Testis (tissue), 3 donors: ENCODE results near the gene NOS1AP. TPM values are rescaled to one million over a fixed set of nuclear protein-coding genes. Genes with fewer than 3 reads are reported as not detected.

Experiments
- DNase-seq: peaks from one replicate; pipeline ENCODE4 v3.0.0-alpha.2; 2019
- H3K27ac ChIP-seq, 2 donors: fragments of 200-600 bp; sonication (generic); one replicate each; pipeline ENCODE4 v1.5.1; 2019
- H3K27me3 ChIP-seq: fragments of 200-600 bp; sonication (generic); one replicate; pipeline ENCODE4 v1.5.1; 2019
- H3K36me3 ChIP-seq: fragments of 200-600 bp; sonication (generic); one replicate; pipeline ENCODE4 v1.5.1; 2017; ENCODE audit warnings: low read depth; ENCODE audit errors: missing control alignments
- H3K4me1 ChIP-seq: fragments of 200-600 bp; sonication (generic); one replicate; pipeline ENCODE4 v1.5.1; 2019
- H3K4me3 ChIP-seq, 2 donors: fragments of 200-600 bp; sonication (generic); one replicate each; pipeline ENCODE4 v1.5.1; 2017 to 2019
- H3K9me3 ChIP-seq: fragments of 200-600 bp; sonication (generic); one replicate; pipeline ENCODE4 v1.5.1; 2017
- POLR2A ChIP-seq: fragments of 450-650 bp; IDR thresholded peaks from one replicate; pipeline ENCODE4 v1.6.1; 2017; ENCODE audit warnings: antibody characterized with exemption, mild to moderate bottlenecking, moderate library complexity
- WGBS, 2 donors: methylation state at CpG; one replicate each; pipeline ENCODE4 v1.1.5; 2018; 5-methylcytosine and 5-hydroxymethylcytosine counted together
- intact Hi-C: fragments of 100-400 bp; cut with DNase I; formaldehyde crosslinking; loops from one replicate; pipeline ENCODE4 v1.15.1; 2023; ENCODE audit warnings: low total_unique reads
- polyA plus RNA-seq: library from polyadenylated mRNA; stranded (reverse); fragments of 350-450 nt; fragmentation: Illumina TruSeq; extraction: RNeasy Lipid Tissue Mini Kit (QIAGEN cat#74804); gene quantifications from one replicate; pipeline ENCODE4 v1.2.3, GENCODE V29; 2014; ENCODE audit warnings: low read depth, low replicate concordance; ENCODE audit not compliant: insufficient read depth
- total RNA-seq, 2 donors: library from RNA; depleted of rRNA; stranded (reverse); fragments of >200 nt; gene quantifications; one replicate each; pipeline ENCODE4 v1.2.3, GENCODE V29; 2016
- TF ChIP-seq, protein P1 (sequence below), 3 experiments: fragments of 450-650 bp in 2 of 3; fragments of 200-600 bp in 1 of 3; sonication (generic) in 1 of 3; IDR thresholded peaks; one replicate each; pipeline ENCODE4 v1.5.1; 2016 to 2019; ENCODE audit warnings: antibody characterized with exemption in 3 of 3, mild to moderate bottlenecking in 2 of 3, moderate library complexity in 1 of 3

Gene NOS1AP
- total and polyA plus RNA-seq, 3 donors from 2014 or later = 2.1 to 5.1 (median 4.1) TPM

DNA sequence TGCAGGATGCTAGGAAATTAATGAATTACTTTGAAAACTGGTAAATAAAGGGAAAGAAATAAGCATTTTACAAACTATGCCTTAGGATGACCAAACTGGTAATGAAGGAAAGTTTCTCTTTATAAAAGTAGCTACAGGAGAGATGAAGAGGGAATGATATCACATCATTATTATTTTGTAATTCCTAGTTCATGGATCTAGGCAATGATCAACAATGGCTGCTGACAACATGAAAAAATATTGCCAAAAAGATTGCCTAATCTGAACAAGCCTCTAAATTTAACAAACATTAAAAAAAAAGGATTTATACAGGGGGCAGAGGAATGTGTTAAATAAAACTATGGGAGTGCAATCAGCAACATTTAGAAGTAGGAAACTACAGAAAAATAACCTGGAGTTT lies 38.9 kb downstream of the NOS1AP start:
- intact Hi-C loops = no loop called here
- Histone ChIP-seq H3K4me1 (no peaks in the 10 kb centered on the region), H3K4me3 (no peak overlapping the region), H3K27ac (no peak overlapping the region), H3K27me3 (no peaks in the 10 kb centered on the region), H3K36me3 (no peaks in the 10 kb centered on the region), H3K9me3 (no peaks in the 10 kb centered on the region)
- DNase-seq = no peak
- TF ChIP-seq, protein P1, sequence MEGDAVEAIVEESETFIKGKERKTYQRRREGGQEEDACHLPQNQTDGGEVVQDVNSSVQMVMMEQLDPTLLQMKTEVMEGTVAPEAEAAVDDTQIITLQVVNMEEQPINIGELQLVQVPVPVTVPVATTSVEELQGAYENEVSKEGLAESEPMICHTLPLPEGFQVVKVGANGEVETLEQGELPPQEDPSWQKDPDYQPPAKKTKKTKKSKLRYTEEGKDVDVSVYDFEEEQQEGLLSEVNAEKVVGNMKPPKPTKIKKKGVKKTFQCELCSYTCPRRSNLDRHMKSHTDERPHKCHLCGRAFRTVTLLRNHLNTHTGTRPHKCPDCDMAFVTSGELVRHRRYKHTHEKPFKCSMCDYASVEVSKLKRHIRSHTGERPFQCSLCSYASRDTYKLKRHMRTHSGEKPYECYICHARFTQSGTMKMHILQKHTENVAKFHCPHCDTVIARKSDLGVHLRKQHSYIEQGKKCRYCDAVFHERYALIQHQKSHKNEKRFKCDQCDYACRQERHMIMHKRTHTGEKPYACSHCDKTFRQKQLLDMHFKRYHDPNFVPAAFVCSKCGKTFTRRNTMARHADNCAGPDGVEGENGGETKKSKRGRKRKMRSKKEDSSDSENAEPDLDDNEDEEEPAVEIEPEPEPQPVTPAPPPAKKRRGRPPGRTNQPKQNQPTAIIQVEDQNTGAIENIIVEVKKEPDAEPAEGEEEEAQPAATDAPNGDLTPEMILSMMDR (IDR thresholded peaks at IDR 0.05) = no peak
- TF ChIP-seq POLR2A = no peak

DNA sequence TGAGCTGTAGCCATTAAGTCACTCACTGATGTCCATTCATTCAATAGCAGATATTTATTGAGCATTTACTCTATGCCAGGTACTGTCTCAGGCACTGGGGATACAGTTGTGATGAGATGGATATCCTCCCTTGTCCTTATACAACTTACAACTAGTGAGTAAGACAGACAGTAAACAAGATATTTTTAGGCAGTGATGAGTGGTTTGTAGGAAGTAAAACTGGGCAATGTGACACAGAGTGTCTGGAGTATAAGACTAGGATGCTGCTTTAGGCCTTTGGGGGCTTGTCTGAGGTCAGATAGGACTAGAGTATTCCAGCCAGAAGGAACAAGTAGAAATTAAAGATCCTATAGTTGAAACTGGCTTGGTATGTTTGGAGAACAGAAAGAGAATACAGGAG lies 41.4 kb downstream of the NOS1AP start:
- intact Hi-C loops = no loop called here
- no peak overlapping the region for H3K27ac ChIP-seq
- no peak for DNase-seq
- H3K36me3 ChIP-seq = no peaks in the 10 kb centered on the region
- no peak overlapping the region for H3K4me3 ChIP-seq
- no peaks in the 10 kb centered on the region for H3K4me1 ChIP-seq
- no peaks in the 10 kb centered on the region for H3K27me3 ChIP-seq
- no peaks in the 10 kb centered on the region for H3K9me3 ChIP-seq
- TF ChIP-seq, protein P1 (IDR thresholded peaks at IDR 0.05) = no peak

DNA sequence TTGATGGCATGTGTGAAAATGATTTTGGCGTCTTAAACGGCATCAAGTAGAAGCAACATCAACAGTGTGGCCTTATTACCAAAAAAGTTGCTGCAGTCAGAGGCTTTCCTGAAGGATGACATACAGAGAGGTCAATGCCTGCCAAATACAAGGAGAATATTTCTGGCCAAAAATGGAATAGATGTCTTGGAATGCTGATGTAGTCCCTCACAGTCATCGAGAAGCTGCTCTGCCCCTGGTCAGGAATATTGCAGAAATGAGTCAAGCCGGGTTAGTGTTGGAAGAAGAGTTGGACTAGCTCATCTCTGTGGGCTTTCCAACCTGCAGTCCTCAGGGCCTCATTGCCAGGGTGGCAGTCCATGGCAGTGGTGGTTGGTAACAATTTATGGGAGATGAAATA lies 42.1 kb downstream of the NOS1AP start:
- Histone ChIP-seq H3K27me3 (no peaks in the 10 kb centered on the region), H3K27ac (no peak overlapping the region), H3K9me3 (no peaks in the 10 kb centered on the region), H3K4me1 (no peaks in the 10 kb centered on the region), H3K36me3 (no peaks in the 10 kb centered on the region), H3K4me3 (no peak overlapping the region)
- DNase-seq = no peak
- TF ChIP-seq, protein P1 (IDR thresholded peaks at IDR 0.05) = no peak
- no peak for TF ChIP-seq POLR2A
- intact Hi-C loops = no loop called here
- WGBS, 2 donors = 83 to 93% methylated on average over 4 of the region's 4 CpGs

DNA sequence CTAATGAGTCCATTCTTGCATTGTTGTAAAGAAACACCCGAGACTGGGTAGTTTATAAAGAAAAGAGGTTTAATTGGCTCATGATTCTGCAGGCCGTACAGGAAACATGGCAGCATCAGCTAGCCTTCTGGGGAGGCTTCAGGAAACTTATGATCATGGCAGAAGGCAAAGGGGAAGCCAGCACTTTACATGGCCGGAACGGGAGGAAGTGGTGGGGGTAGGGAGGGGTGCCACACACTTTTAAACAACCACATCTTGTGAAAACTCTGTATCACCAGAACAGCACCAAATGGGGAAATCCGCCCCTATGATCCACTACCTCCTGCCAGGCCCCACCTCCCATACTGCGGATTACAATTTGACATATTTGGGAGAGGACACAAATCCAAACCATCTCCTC lies 43.9 kb downstream of the NOS1AP start:
- no peaks in the 10 kb centered on the region for H3K9me3 ChIP-seq
- no peaks in the 10 kb centered on the region for H3K36me3 ChIP-seq
- no peaks in the 10 kb centered on the region for H3K4me1 ChIP-seq
- no peak overlapping the region for H3K27ac ChIP-seq
- H3K27me3 ChIP-seq = no peaks in the 10 kb centered on the region
- WGBS, 2 donors = 80 to 88% methylated on average over 6 of the region's 6 CpGs
- TF ChIP-seq, protein P1 (IDR thresholded peaks at IDR 0.05) = no peak
- TF ChIP-seq POLR2A = no peak
- no peak for DNase-seq
- intact Hi-C loops = no loop called here
- no peak overlapping the region for H3K4me3 ChIP-seq

DNA sequence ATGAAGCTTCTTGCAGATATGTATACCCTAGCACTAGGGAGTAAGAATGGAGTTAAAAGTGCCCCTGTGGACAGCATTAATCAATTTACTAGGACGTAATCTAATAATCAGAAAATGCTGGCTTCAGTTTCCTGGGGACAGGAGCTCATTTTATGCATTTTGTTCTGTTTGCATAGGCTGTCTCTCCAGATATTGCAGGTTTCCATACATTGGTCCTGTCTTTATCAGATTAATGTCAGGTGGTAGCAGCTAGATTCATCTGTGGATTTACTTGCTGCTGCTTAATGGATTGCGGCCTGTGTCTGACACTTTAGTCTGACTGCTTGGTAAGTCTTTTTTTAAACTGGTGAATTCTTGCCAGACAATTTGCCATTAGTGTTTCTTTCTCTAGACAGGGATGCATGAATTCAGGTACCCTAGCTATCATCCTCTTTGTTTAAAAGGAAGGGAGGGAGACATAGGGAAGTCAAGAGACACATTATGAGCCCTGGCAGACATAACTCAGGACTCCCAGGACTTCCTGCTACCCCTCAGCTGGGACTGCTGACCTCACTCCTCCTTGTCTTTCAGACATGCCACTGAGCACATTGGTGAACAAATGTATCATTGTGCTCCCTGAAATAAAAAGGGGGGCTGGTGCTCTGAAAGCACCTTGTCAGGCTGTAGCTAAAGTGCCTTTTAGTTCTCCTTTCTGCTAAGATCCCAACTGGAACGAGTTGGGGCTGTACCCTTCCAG lies 47.7 kb downstream of the NOS1AP start:
- Histone ChIP-seq H3K4me1 (no peaks in the 10 kb centered on the region), H3K4me3 (no peak overlapping the region), H3K36me3 (no peaks in the 10 kb centered on the region), H3K27ac (no peak overlapping the region), H3K9me3 (no peaks in the 10 kb centered on the region), H3K27me3 (no peaks in the 10 kb centered on the region)
- TF ChIP-seq, protein P1 (IDR thresholded peaks at IDR 0.05) = no peak
- no peak for TF ChIP-seq POLR2A
- WGBS, 2 donors = 82 to 94% methylated on average over 3 of the region's 3 CpGs
- intact Hi-C loops = no loop called here
- DNase-seq = no peak
